ENCODE data around the gene CD72.
A peak's percentile ranks its signal among the peaks of the same experiment; 100 is the strongest.

Gene CD72

DNA sequence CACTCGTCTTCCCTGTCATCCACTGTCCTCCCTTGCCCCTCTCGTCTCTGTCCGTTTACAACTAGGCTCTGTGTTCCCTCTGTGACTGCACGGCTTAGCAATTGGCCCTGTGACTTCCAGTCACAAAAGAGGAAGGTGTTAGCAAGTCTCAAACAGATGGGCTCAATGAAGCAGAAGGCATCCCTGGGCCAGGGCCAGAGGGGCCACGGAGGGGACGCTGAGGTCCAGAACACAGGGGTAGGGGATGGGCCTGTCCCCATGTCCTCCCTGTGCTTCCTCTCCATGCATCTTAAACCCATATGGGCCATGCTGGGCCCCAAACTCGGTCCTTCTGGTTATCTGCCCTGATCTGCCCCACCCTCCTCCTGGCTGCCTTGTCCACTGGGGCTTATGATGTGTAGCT lies at the start of gene CD72:
Gene CD72 (minus strand): TSS at position 89 of the 403 bp plus-strand sequence. CDS start 110 bp downstream, outside the sequence.
- no peak for DNase-seq

- DNase-seq, result no peak
These were observed 49.7 kb upstream of the CD72 start for GRCh38 chr9:35667939-35668338.

- DNase-seq, result no peak
These were observed 48.3 kb upstream of the CD72 start for GRCh38 chr9:35666549-35666948.

- no peak for DNase-seq
These were observed 47.8 kb upstream of the CD72 start for GRCh38 chr9:35666045-35666444.

DNA sequence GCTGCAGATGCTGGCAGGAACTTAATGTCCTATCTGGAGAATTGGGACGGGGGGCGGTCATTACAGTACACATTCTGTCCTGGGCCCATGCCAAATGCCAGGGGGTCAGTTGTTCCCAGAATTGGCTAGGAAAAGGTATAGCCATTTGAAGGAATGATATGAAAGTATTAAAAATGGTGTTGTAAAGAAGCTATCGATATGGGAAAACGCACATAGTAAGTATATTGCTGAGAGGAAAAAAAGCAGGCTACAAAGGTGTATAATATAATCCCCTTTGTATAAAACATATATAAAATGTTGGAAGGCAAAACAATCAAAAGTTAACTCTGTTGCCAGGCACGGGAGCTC lies 47.2 kb upstream of the CD72 start:
- no peak for DNase-seq

- DNase-seq, result peak; percentile 75
These were observed 46.6 kb upstream of the CD72 start, which contains the start of gene ARHGEF39 for GRCh38 chr9:35664531-35665470. TSS of gene ARHGEF39 (minus strand) at chr9:35665195. CDS start at chr9:35665169, 26 bp downstream.

GRCh38 chr9:35662437-35662836 lies 44.2 kb upstream of the CD72 start:
- no peak for DNase-seq

GRCh38 chr9:35661756-35662350 lies 43.6 kb upstream of the CD72 start:
- DNase-seq, result no peak

- no peak for DNase-seq
These were observed 42.8 kb upstream of the CD72 start for GRCh38 chr9:35660966-35661415.

DNA sequence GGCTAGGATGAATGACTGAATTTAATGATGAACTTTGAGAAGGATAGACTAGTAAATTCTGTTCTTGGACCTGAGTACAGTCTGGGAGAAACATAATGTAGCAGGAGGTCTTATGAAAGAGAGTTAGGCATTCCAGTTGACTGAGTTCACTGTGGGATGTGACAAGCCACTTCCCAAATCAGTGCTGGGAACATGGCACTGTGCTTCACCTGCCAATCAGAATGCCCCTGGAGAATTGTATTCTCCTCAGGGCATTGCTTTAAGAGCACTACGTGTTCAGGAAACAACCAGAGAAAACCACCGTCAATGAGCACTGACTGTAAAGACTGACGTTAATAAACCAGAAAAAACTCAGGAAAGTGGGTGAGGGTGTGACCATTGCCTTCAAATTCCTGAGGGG lies 41.1 kb upstream of the CD72 start:
- no peak for DNase-seq

GRCh38 chr9:35658968-35659220 lies 40.7 kb upstream of the CD72 start:
- DNase-seq, result no peak

DNA sequence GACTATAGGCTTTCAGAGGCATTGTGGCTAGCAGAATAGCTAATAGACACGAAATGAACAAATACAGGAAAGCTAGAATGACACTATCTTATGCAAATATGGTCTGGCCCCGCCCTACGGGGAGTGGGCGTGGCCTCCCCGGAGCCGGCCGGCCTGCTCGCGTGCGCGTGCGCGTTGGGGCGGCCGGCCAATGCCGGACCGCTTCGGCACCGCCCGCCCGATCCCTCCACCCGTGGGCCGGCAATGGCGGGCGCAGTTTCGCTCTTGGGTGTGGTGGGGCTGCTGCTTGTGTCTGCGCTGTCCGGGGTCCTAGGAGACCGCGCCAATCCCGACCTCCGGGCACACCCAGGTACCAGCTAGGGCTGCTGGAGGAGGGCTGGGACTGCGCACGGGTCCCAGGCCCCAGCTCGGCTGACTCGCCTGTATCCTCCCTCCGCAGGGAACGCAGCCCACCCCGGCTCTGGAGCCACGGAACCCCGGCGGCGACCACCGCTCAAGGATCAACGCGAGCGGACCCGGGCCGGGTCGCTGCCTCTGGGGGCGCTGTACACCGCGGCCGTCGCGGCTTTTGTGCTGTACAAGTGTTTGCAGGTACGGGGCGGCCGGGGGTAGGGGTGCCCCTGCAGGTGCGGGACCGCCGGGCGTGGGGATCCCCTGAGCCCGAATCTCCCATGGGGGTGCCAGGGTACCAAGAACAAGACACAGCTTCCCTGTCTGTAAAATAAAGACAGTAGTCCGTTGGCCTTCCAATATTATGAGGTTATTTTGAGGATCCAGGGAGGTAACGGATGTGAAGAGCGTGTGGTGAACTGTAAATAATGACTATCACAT lies 40.1 kb upstream of the CD72 start, which contains the start of gene CCDC107:
Gene CCDC107 (plus strand): TSS at position 156 of the 831 bp plus-strand sequence. CDS start 88 bp downstream, at position 244.
- peak; percentile 91 for DNase-seq

DNA sequence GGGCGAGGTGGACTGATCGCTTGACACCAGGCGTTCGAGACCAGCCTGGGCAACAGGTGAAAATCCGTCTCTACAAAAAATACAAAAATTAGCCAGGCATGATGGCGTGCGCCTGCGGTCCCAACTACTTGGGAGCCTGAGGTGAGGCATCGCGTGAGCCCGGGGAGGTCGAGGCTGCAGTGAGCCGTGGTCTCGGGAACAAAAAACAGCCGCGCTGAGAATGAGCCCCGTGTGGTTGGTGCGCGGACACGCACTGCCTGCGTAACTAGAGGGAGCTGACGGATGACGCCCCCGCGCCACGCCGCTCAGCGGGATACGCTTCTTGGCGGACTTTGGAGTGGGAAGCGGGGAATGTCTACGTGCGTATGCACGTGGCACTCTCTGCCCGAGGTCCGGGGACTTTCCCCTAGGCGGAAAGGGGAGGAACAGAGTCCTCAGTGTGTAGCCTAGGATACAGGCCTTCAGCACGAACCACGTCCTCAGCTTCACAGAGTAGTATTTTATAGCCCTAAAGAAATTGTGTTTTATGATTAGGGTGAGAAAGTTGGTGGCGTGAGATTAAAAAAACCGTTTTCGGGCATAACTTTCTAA lies 39.4 kb upstream of the CD72 start, which contains the start of gene RMRP:
Gene RMRP (minus strand): TSS at position 474 of the 591 bp plus-strand sequence.
- DNase-seq, result peak; percentile 95

- DNase-seq, result no peak
These were observed 38.8 kb upstream of the CD72 start for GRCh38 chr9:35656831-35657545.

DNA sequence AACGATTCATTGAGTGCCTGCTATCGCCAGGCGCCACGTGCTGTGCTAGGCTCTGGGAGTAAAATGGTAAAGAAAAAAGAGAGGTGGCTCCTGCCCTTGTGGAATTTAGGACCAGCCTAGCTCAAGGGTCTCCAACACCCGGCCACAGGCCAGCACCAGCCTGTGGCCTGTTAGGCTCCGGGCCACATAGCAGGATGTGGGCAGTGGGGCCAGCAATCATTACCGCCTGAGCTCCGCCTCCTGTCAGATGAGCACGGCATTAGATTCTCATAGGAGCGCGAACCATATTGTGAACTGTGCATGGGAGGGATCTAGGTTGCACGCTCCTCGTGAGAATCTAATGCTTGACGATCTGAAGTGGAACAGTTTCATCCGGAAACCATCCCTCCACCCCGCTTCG lies 38.1 kb upstream of the CD72 start:
- DNase-seq, result no peak

DNA sequence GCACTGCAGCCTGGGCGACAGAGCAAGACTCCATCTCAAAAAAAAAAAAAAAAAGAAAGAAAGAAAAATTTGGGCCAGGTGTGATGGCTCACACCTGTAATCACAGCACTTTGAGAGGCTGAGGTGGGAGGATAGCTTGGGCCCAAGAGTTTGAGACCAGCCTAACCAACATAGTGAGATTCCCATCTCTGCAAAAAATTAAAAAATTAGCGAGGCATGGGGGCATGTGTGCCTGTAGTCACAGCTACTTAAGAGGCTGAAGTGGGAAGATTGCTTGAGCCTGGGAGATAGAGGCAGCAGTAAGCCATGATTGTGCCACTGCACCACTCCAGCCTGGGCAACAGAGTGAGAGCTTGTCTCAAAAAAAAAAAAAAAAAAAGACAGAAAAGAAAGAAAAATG lies 35.4 kb upstream of the CD72 start:
- DNase-seq, result no peak

DNA sequence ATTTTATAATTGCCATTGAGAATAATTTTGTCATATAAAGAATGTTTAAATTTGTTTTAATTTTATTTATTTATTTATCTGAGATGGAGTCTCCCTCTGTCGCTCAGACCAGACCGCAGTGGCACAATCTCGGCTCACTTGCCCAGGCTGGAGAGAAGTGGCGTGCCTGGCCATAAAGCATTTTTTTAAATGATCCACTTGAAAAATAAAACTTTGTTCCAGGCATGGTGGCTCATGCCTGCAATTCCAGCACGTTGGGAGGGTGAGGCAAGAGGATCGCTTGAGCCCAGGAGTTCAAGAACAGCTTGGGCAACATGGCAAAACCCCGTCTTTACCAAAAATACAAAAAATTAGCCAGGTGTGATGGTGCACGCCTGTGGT lies 34.6 kb upstream of the CD72 start:
- no peak for DNase-seq

- no peak for DNase-seq
These were observed 34.0 kb upstream of the CD72 start for GRCh38 chr9:35651956-35652828.

- no peak for DNase-seq
These were observed 32.3 kb upstream of the CD72 start, which contains the start of gene SIT1 for GRCh38 chr9:35650341-35651158. TSS of gene SIT1 (minus strand) at chr9:35650931. CDS start at chr9:35650853, 78 bp downstream.

Measured in NCI-H526 treated with DMSO at 0.1 percent for 48 hours (cell line).